Chondrocyte (in vitro differentiated cells): ENCODE results near the gene SLC7A10. TPM values are rescaled to one million over a fixed set of nuclear protein-coding genes. Genes with fewer than 3 reads are reported as not detected.
"Not testable (repeated sequence)": the region's sequence is repeated elsewhere in the genome, so short reads cannot be mapped to it uniquely, and the experiment has no call there.

ENCODE experiments used
- DNase-seq: peaks from one replicate; pipeline ENCODE4 v3.0.0; 2021; ENCODE audit warnings: mixed read lengths, low spot score
- H3K27ac Mint-ChIP-seq: one replicate; pipeline ENCODE4 v1.8.0; 2021; ENCODE audit warnings: mild to moderate bottlenecking, moderate library complexity, mixed read lengths; ENCODE audit not compliant: unreplicated experiment
- H3K27me3 Mint-ChIP-seq: 2 replicates; pipeline ENCODE4 v1.8.0; 2021; ENCODE audit warnings: low read depth, mixed read lengths
- H3K36me3 Mint-ChIP-seq: 2 replicates; pipeline ENCODE4 v1.8.0; 2021; ENCODE audit warnings: low read depth, mixed read lengths
- H3K4me1 Mint-ChIP-seq: 2 replicates; pipeline ENCODE4 v1.8.0; 2021; ENCODE audit warnings: low read depth, mild to moderate bottlenecking, mixed read lengths
- H3K4me3 Mint-ChIP-seq: one replicate; pipeline ENCODE4 v1.8.0; 2021; ENCODE audit warnings: mild to moderate bottlenecking, moderate library complexity, mixed read lengths; ENCODE audit not compliant: unreplicated experiment
- H3K9me3 Mint-ChIP-seq: 2 replicates; pipeline ENCODE4 v1.8.0; 2021; ENCODE audit warnings: low read depth, mixed read lengths
- total RNA-seq: library from RNA; stranded (reverse); gene quantifications from 3 replicates; pipeline ENCODE4 v1.2.1, GENCODE V29; 2021
- TF ChIP-seq, protein P1 (sequence below): fragments of 200-600 bp; sonication (generic); IDR thresholded peaks from 2 replicates; pipeline ENCODE4 v1.5.0; 2021; ENCODE audit warnings: antibody characterized with exemption, mild to moderate bottlenecking, moderate library complexity

The SLC7A10 gene
- total RNA-seq, 1 donor from 2014 or later, result not detected

- Mint-ChIP-seq H3K27me3 (no peaks in the 10 kb centered on the region), H3K27ac (no peak overlapping the region), H3K4me3 (no peak overlapping the region), H3K9me3 (peaks cover 18% of the 10 kb centered on the region), H3K4me1 (peaks cover 9% of the 10 kb centered on the region), H3K36me3 (no peaks in the 10 kb centered on the region)
- TF ChIP-seq, protein P1, sequence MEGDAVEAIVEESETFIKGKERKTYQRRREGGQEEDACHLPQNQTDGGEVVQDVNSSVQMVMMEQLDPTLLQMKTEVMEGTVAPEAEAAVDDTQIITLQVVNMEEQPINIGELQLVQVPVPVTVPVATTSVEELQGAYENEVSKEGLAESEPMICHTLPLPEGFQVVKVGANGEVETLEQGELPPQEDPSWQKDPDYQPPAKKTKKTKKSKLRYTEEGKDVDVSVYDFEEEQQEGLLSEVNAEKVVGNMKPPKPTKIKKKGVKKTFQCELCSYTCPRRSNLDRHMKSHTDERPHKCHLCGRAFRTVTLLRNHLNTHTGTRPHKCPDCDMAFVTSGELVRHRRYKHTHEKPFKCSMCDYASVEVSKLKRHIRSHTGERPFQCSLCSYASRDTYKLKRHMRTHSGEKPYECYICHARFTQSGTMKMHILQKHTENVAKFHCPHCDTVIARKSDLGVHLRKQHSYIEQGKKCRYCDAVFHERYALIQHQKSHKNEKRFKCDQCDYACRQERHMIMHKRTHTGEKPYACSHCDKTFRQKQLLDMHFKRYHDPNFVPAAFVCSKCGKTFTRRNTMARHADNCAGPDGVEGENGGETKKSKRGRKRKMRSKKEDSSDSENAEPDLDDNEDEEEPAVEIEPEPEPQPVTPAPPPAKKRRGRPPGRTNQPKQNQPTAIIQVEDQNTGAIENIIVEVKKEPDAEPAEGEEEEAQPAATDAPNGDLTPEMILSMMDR, result no peak
- DNase-seq, result no peak
Measured at GRCh38 chr19:33167438-33167837, 58.2 kb downstream of the SLC7A10 start.

- H3K27ac Mint-ChIP-seq, H3K4me1 Mint-ChIP-seq, H3K4me3 Mint-ChIP-seq, H3K27me3 Mint-ChIP-seq, H3K36me3 Mint-ChIP-seq: not testable (repeated sequence)
- H3K9me3 Mint-ChIP-seq, result peaks cover 18% of the 10 kb centered on the region
- peak; percentile 9 for DNase-seq
Measured at GRCh38 chr19:33166037-33166436, 59.6 kb downstream of the SLC7A10 start.

DNA sequence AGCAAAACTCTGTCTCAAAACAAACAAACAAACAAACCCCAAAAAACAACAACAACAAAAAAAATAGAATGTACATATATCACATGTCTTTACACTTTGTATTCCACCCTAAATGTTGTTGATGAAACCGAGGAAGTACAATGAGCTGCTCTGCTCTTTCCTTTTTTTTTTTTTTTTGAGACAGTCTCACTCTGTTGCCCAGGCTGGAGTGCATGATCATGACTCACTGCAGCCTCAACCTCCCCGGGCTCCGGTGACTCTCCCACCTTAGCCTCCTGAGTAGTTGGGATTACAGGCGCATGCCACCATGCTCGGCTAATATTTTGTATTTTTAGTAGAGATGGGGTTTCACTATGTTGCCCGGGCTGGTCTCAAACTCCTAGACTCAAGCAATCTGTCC lies 62.2 kb downstream of the SLC7A10 start:
- peak; percentile 17 for DNase-seq
- H3K27me3 Mint-ChIP-seq, result no peaks in the 10 kb centered on the region
- peaks cover 6% of the 10 kb centered on the region for H3K4me1 Mint-ChIP-seq
- no peak overlapping the region for H3K4me3 Mint-ChIP-seq
- TF ChIP-seq, protein P1, result no peak
- H3K27ac Mint-ChIP-seq, result no peak overlapping the region
- H3K9me3 Mint-ChIP-seq, result peaks cover 9% of the 10 kb centered on the region
- H3K36me3 Mint-ChIP-seq, result no peaks in the 10 kb centered on the region

DNA sequence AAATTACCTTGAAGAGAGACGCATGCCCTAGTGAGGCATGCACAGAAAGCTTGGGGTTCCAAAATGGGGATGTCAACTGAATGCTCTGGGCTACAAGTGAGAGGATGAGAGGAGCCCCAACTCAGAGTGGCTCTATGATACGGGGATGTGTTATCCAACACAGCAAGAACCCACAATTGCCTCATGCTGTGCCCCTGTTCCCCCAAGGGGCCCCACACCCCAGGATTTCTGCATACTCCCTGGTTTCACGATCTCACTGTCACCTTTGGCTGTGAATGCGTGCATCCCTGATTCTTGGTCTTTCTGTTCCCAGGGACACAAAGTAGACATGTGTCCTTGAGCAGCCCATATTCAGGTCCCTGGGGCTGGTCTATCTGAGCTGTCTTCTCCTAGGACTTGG lies 64.4 kb downstream of the SLC7A10 start:
- Mint-ChIP-seq H3K36me3 (no peaks in the 10 kb centered on the region), H3K4me3 (no peak overlapping the region), H3K9me3 (no peaks in the 10 kb centered on the region), H3K4me1 (peaks cover 6% of the 10 kb centered on the region), H3K27me3 (no peaks in the 10 kb centered on the region), H3K27ac (no peak overlapping the region)
- TF ChIP-seq, protein P1, result no peak
- DNase-seq, result no peak

- DNase-seq, result no peak
- TF ChIP-seq, protein P1, result no peak
- Mint-ChIP-seq H3K36me3 (no peaks in the 10 kb centered on the region), H3K4me3 (no peak overlapping the region), H3K9me3 (no peaks in the 10 kb centered on the region), H3K27ac (no peak overlapping the region), H3K4me1 (peaks cover 6% of the 10 kb centered on the region), H3K27me3 (no peaks in the 10 kb centered on the region)
Measured at GRCh38 chr19:33159893-33160292, 65.8 kb downstream of the SLC7A10 start.

DNA sequence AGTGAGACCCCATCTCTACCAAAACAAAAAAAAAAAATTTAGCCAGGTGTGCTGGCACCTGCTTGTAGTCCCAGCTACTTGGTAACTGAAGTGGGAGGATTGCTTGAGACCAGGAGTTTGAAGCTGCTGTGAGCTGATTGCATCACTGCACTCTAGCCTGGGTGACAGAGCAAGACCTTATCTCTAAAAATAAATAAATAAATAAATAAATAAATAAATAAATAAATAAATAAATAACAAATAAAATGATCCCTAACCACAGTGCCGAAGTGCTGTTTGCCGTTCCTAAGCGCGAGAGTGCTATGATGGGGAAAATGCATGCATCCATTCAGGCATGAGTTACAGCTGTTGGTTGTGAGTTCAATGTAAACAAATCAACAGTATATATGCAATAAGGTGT lies 66.5 kb downstream of the SLC7A10 start:
- peaks cover 1% of the 10 kb centered on the region for H3K27me3 Mint-ChIP-seq
- DNase-seq, result no peak
- TF ChIP-seq, protein P1, result no peak
- no peak overlapping the region for H3K27ac Mint-ChIP-seq
- H3K9me3 Mint-ChIP-seq, result no peaks in the 10 kb centered on the region
- peaks cover 2% of the 10 kb centered on the region for H3K36me3 Mint-ChIP-seq
- H3K4me1 Mint-ChIP-seq, result peaks cover 6% of the 10 kb centered on the region
- no peak overlapping the region for H3K4me3 Mint-ChIP-seq
